HG03571 (cell line): ENCODE results near the gene SELENOO.

Experiments used
- ATAC-seq: cut with Tn5 transposase; IDR thresholded peaks from one replicate; pipeline ENCODE4 v1.9.1; 2021; ENCODE audit not compliant: unreplicated experiment

The SELENOO gene

DNA sequence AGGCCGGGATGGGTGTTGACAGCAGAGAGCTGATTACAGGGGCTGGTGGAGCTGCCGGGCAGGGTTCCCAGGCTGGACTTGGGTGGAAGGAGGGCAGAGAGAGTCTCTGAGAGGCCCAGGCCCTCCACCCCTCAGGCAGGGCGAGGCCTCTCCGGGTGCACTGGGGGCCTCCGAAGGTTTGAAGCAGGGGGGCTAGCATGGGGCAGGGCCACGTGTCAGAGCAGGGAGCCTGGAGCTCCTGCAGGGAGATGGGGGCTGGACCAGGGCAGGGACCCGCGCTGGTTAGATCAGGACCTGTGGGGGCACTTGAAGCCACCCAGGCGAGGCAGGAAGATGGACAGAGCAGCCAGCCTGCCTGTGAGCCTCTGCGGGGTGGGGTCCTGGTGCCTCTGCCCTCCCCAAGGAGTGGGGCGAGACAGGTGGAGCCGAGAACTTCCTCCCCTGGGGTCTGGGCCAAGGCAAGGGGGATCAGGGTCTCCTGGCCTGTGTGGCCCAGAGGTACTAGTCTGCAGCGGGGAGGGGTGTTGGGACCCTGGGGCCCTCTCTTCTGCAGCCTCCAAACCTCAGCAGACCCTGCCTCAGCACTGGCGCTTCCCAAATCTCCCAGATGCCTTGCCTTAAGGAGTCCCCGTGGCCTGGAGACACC, 29.4 kb upstream of the SELENOO start:
- ATAC-seq = no peak

DNA sequence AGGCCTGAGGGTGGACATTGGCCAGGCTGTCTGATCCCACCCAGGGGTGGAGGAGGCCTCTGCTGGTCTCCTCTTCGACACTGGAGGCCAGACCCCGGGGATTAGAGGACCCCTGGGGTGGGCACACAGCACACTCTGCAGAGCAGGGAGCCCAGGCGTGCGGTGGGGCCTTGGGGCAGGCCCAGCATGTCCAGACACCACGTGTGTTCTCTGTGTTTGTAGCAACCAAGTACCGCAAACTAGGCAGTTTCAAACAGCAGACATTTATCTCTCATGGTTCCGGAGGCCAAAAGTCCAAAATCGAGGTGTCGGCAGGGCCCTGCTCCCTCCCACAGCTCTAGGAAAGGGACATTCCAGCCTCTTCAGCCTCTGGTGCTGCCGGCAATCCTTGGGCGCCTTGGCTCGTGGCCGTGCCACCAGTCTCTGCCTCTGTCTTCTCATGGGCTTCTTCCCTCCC, 28.8 kb upstream of the SELENOO start:
- no peak for ATAC-seq

DNA sequence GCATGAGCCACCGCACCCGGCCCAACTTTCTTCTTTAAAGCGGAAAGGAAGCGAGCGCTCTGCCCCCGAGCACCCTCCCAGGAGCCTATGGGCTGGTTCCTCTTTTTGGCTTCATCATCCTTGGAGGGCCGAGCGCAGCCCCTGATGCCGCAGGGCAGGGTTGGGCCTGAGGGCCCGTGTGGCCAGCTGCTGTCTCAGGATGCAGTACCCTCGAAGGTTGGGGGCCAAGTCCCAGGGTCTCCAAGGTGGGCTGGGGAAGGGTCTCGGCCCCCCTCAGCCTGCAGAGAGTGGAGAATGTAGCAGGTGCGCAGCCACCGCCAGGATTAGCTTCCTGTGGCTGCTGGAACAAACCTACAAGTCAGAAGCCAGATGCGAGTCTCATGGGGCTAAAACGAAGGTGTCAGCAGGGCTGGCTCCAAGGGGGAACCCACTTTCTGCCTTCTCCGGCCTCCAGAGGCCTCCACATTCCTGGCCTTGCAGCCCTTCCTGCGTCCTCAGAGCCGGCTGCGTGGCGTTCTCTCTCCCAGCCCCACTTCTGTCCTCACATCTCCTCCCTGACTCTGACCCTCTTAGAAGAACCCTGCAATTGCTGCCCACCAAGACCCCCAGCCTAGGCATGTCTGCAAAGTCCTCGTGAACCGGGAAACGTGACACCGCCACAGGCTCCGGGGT, 27.4 kb upstream of the SELENOO start:
- ATAC-seq = no peak

DNA sequence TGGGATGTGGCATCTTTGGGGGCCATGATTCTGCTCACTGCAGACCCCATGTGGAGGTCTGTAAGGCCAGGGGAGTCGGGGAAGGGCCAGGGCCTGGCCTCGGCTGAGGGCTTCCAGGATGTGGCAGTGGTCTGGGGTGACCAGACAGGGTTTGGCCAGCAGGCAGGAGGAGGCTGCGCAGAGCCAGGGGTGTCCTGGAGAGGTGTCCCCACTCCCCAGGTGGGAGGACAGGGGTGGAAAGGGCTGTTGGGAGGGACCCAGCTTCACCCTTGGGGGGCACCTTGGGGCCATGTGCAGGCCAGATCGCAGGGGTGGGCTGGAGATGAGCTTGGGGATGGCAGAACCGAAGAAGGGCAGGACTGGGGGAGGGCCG, 26.8 kb upstream of the SELENOO start:
- no peak for ATAC-seq

DNA sequence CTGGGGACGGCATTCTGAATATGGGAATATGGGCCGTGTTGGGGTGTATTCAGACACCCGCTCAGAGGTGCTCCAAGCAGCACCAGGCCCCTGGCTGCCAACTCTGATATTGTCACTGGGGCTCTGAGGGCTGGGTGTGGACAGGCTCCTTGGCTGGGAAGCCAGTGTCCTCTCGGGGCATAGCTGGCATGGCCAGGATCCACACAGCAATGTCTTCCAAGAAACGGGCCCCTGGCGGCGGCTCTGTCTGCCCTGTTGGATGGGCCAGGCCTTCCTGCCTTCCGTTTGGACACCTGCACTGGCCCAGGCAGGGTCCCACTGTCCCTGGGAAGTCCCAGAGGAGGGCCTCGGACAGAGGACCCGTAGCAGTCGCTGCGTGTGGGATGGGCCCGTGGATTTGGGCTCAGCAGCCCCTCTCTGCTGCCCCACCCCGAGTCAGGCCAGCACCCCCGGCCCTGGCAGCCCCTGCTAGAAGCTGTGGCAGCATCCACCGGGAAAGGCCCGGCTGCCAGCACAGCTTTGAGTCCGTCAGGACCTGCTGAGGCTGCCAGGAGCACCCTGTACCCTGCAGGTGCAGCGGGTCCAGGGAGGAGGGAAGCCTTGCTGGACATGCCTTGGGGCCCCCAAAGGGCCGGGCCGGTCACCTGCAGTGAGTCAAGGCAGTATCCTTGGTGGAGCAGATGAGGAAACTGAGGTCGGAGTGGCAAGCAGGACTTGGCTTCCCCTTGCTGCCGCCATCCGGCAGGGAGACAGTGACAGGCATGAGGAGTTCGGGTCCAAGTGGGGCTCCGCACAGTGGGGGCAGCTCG, 26.2 kb upstream of the SELENOO start:
- ATAC-seq = no peak

DNA sequence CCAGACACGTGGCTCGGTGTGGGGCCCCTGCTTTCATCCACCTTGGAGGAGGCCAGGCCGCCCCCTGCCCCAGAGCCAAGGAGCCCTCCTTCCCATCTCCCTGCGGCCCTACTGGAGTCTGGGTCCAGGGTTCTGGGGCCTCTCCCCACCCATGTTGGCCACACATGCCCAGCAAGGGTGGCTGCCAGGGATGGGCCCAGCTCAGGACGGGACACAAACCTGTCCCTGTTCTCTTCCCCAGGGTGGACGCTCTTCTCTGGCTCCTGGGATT, 25.7 kb upstream of the SELENOO start:
- no peak for ATAC-seq

DNA sequence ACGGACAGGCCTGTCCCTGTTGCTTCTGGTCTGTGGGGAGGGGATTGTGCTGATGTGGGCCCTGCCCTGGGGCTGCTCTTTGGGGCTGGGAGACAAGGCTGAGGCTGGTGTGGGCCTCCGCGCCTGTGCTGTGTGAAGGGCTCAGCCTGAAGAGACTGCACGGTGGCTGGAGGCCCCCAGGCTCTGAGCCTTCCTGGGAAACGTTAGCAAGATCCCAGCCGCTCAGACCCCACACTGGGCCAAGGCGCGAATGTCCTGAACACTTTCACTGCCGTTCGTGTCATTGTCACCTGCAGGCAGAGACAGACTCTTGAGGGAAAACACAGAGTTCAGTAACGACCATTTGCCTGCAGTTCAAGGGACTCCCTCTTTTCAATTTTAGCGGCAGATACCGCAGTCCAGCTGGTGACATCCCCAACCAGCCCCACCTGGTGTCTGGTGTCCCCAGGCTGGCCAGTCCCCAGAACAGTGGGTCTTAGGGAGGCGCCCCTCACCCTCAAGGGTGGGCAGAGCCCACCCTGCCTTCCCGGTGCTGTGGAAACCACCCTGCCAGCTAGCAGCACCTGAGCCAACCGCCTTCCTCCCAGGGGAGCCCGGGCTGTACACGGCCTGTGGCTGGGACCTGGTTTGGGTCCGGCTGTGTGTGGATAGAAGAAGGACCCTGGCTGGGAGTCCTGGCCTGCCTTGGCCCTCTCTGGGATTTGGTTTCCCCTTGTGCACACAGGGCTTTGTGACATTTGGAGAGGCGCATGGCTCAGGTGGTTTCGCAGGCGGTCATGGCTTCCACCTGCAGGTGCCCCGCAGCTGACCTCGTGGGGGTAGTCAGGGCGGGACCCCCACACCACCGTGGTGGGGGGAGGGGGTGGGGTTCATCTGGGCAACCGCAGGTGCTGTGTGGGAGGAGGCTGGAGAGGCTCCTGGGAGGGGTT, 24.6 kb upstream of the SELENOO start:
- no peak for ATAC-seq

DNA sequence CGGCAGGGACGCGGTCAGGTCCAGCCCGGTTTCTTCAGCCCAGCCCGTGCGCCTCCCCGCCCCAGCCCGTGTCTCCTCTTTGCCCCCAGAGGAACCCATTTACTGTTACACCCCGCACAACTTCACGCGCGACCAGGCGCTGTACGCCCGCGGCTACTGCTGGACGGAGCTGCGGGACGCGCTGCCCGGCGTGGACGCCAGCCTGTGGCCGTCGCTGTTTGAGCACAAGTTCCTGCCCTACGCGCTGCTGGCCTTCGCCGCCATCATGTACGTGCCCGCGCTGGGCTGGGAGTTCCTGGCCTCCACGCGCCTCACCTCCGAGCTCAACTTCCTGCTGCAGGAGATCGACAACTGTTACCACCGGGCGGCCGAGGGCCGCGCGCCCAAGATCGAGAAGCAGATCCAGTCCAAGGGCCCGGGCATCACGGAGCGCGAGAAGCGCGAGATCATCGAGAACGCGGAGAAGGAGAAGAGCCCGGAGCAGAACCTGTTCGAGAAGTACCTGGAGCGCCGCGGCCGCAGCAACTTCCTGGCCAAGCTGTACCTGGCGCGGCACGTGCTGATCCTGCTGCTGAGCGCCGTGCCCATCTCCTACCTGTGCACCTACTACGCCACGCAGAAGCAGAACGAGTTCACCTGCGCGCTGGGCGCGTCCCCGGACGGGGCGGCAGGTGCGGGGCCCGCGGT, 23.8 kb upstream of the SELENOO start:
- ATAC-seq = no peak

DNA sequence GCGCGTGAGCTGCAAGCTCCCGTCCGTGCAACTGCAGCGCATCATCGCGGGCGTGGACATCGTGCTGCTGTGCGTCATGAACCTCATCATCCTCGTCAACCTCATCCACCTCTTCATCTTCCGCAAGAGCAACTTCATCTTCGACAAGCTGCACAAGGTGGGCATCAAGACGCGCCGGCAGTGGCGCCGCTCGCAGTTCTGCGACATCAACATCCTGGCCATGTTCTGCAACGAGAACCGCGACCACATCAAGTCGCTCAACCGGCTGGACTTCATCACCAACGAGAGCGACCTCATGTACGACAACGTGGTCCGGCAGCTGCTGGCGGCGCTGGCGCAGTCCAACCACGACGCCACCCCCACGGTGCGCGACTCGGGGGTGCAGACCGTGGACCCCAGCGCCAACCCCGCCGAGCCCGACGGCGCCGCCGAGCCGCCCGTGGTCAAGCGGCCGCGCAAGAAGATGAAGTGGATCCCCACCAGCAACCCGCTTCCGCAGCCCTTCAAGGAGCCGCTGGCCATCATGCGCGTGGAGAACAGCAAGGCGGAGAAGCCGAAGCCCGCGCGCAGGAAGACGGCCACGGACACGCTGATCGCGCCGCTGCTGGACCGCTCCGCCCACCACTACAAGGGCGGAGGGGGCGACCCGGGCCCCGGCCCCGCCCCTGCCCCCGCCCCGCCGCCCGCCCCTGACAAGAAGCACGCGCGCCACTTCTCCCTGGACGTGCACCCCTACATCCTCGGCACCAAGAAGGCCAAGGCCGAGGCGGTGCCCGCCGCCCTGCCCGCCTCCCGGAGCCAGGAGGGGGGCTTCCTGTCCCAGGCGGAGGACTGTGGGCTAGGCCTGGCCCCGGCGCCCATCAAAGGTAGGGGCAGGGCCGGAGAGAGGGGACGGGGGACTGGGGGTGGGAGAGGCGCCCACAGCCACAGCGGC, 23.0 kb upstream of the SELENOO start:
- ATAC-seq = no peak

DNA sequence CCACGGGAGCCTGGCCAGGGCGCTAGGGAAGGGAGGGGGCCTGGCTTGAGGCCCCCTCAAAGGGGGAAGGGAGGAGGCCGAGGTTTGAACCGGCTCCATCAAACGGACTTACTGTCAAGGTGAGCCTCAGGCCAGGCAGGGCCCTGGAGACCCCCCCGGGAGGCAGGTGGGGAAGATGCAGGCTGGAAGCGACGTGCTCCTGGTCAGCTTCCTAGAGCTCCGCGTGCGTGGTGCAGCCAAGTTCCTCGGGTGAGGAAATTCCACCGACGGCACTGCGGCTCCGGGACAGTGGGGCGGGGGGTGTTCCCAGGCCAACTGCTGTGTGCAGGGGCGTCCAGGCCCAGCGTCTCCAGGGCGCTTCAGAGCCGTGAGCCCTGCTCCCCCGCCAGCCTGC, 22.3 kb upstream of the SELENOO start:
- ATAC-seq = no peak

DNA sequence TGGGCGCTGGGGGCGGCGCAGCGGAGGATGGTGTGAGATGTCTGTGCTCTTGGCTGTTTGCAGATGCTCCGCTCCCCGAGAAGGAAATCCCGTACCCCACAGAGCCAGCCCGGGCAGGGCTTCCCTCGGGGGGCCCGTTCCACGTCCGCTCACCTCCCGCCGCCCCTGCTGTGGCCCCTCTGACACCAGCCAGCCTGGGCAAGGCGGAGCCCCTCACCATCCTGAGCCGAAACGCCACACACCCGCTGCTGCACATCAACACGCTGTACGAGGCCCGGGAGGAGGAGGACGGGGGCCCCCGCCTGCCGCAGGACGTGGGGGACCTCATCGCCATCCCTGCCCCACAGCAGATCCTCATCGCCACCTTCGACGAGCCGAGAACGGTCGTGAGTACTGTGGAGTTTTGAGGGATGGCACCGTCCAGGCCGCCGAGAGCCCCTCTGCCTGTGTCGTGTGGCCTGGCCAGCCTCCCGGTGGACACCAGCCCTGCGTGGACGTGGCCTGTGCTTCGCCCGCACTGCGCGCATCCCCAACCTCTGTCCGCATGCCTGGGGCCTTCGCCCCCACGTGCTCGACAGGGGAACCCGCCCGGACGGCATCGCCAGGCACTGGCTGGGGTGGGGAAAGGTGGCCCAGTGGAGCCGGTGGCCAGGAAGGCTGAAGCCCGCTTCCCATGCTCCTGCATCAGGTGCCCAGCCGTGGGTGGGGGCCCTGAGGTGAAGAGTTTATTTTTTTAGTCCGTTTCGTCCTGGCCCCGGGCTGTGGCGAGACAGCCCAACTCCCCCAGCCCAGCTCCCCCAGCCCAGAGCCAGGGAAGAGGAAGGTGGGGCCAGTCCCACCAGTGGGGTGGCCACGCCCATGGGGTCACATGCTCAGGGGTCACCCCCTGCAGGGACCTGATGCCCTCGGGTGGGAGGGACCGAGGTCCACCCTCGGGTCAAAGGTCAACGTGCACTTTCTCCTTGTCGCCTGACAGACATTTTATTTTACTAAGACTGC, 21.6 kb upstream of the SELENOO start:
- ATAC-seq = no peak

DNA sequence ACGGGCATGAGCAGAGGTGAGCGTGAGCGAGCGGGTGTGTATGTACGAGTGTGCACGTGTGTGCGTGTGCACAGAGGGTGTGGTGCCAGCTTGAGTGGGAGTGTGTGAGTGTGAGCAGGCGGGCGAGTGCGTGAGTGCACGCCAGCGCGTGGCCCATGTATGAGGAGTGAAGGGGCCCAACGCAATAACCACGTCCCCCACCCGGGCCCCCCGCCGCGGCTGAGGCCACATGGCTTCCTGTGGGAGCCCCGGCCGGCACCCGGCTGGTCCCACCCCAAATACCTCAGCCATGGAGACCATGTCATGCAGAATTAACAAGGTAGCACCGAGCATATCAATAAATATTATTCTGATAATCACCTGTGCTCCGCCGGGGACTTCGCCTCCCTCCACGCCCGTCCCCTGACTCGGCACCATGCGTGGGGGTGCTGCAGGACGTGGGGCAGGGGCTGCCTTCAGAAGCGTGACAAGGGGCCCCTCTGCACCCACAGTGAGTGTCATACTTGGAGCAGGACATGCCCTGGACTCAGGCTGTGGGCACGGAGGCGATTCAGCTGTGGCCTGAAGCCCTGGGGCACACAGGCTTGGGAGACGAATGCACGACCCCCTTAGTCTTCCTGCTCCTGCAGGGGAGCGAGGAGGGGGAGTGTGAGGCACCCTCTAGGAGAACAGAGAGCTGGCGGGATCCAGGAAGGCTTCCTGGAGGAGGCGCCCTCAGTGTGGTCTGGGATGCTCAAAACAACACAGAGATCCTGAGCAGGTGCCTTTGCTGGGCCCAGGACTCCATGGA, 20.7 kb upstream of the SELENOO start:
- ATAC-seq = no peak

DNA sequence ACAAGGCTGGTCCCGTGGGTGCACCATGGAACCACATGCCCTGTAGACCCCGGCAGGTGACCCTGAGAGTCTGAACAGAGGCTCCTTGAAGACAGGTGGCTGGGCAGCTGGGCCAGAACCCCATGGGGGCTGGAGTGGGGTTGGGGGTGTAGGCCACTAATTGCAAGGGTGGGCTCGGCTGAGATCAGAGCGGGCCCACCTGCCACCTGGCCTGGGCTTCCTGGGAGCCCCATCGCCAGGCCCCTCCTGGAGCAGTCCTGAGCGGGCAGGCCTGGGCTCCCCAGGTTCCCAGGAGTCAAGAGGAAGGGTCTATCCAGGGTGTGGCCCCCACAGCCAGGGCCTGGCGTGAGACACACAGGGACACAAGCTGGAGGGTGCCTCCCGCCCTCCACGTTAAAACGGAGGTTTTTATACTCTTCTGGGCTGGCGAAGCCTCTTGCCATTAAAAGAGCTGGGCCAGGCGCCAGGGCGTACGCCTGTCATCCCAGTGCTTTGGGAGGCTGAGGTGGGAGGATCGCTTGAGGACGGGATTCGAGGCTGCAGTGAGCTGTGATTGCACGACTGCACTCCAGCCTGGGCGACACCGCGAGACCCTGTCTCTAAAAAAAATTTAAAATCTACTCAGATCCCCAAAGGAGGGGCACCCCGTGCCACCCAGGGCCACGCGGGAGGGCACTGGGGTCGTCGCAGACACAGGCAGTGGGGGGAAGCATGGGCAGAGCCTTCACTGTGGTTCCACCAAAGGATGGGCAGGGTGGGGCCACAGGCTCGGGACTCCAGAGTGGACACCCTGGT, 19.9 kb upstream of the SELENOO start:
- ATAC-seq = no peak

DNA sequence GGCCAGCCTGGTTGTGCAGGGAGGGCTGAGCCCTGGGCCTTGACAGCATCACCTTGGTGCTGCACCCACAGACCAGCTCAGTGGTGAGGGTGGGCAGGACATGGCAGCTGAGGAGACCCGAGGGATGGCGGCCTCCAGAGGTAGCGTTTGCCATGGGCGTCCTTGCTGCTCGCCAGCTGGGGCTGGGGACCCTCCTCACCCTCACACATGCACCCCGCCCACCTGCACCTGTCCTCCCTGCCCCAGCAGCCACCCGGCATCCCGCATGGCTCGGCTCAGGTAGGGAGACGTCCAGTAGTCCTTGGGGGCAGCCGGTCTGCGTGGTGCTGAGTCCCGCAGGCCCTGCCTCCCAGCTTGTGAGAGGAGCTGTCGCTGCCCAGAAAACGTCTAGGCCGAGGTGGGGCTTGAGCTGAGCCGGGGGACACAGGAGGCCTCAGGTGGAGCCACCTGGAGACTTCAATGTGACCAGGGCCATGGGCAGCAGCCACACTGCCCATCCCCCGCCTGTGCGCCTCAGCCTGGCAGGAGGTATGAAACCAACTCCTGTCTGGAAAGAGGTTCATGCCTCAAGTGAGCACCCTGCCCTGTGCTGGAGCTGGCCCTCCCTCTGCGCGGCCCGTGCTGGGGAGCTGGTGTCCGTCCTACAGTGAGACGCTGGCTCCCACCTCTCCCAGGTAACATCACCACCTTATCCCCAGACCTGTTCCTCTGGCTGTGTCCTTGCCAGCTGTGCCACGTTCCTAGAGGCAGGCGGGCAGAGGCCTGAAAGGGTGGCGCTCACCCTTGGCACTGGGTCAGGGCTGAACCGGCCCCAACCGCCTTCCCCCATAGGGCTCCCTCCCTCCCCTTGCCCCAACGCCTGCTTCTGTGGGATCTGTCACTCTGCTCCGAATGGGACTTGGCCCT, 18.4 kb upstream of the SELENOO start:
- ATAC-seq = no peak

DNA sequence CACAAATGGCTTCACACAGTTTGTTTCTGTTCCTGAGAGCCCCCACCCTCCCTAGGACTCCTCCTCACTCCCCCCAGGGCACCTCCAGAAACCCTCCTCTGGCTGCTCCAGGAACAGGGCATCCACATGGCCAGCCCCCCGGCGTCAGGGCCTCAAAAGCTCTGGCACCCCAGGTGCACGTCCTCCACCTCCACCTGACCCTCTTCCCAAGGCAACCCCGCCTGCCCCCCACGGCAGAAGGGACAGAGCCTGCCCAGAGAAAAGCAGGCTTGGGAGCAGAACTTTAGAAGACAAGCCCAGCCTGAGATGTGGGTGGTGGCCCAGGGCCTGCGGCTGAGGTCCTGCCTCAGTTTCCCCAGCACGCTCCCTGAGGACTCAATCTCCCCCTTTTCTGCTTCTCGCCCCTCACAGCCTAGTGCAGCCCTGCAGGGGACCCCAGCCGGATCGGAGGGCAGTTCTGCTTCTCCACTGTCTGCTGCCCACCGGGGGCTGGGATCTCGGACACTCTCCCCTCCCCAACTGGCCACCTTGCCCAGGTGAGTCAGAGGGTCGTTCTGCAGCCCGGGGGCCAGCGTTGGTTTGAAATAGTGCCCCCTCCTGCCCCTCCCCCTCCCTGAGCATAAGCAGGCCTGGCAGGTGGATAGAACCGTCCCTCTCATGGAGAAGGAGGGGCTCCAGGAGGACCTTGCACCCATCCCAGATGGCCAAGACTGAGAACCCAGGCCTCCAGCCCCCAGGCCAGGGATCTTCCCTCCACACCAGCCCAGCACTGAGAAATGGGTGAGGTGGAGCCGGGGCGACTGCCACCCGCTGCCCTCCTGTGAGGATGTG, 17.5 kb upstream of the SELENOO start:
- no peak for ATAC-seq
